ENCODE results near the gene DPRX. TPM values are rescaled to one million over a fixed set of nuclear protein-coding genes. Genes with fewer than 3 reads are reported as not detected.

Gene DPRX, protein sequence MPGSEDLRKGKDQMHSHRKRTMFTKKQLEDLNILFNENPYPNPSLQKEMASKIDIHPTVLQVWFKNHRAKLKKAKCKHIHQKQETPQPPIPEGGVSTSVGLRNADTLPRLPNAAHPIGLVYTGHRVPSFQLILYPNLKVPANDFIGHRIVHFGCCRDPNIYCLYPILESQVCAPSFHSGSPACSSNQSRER
- total RNA-seq (2014; rRNA removed) (not detected in 2 replicates), Bru-seq, nascent RNA (percentile 11 among the genes with signal in this experiment), BruChase-seq, experiment 1, labeled RNA remaining after a 6-hour chase (percentile 11 among the genes with signal in this experiment), BruChase-seq, experiment 2, labeled RNA remaining after a 2-hour chase (percentile 20 among the genes with signal in this experiment)
- long read RNA-seq, result 0 reads

- POLR2A ChIA-PET (ENCODE audit: unreplicated experiment), result no interaction called here
- DNase-seq (no peak), ATAC-seq (no peak)
- BruUV-seq (replicated peaks), result no TSS peak
- H2AFZ ChIP-seq (ENCODE audit: low read length), result no peak within 1 kb of the TSS
- H3F3A ChIP-seq (ENCODE audit: low read length, unreplicated experiment), result no peaks in the 10 kb centered on the region
- H3K9me3 ChIP-seq (ENCODE audit: low read length), result peaks cover 5% of the 10 kb centered on the region; the same call in 1 of the 2 replicates
- no peaks in the 10 kb centered on the region for H3K27me3 ChIP-seq (ENCODE audit: low read length)
- no peaks in the 10 kb centered on the region for H3K79me2 ChIP-seq (ENCODE audit: low read length)
- H3K36me3 ChIP-seq (ENCODE audit: low read depth, low read length), result no peaks in the 10 kb centered on the region
- no peaks in the 10 kb centered on the region for H3K4me1 ChIP-seq (ENCODE audit: insufficient read depth, low read length)
- TF ChIP-seq CTCF (conservative IDR thresholded peaks at IDR 0.05; ENCODE audit: low read depth, low read length), result no peak
- no peak for TF ChIP-seq EZH2phosphoT487 (IDR thresholded peaks at IDR 0.05; ENCODE audit: borderline replicate concordance, low read length)
- TF ChIP-seq EZH2 (IDR thresholded peaks at IDR 0.05; ENCODE audit: low read length, unreplicated experiment), result no peak
- H4K20me1 ChIP-seq (ENCODE audit: low read length), result no peaks in the 10 kb centered on the region
- H3K27ac ChIP-seq (ENCODE audit: low read length), result no peak within 1 kb of the TSS
- no peak within 1 kb of the TSS for H3K4me2 ChIP-seq (ENCODE audit: low read length)
- H3K9me2 ChIP-seq (replicated peaks; ENCODE audit: low read length), result no peaks in the 10 kb centered on the region
- H3K4me3 ChIP-seq (ENCODE audit: low read length), result no peak within 1 kb of the TSS
- intact Hi-C loops (cut with micrococcal nuclease), result no loop called here
- H3K9ac ChIP-seq (ENCODE audit: low read length), result no peak within 1 kb of the TSS
- CTCF ChIA-PET, result no interaction called here
Measured at GRCh38 chr19:53631949-53632407, at the start of gene DPRX. DPRX (plus strand) TSS chr19:53631999; CDS start chr19:53632107, 108 bp downstream.

- H3K4me3 ChIP-seq (ENCODE audit: low read length), result no peak overlapping the region
- H4K20me1 ChIP-seq (ENCODE audit: low read length), result no peaks in the 10 kb centered on the region
- CTCF ChIA-PET, result no interaction called here
- POLR2A ChIA-PET (ENCODE audit: unreplicated experiment), result no interaction called here
- H2AFZ ChIP-seq (ENCODE audit: low read length), result no peak overlapping the region
- no peak overlapping the region for H3K9ac ChIP-seq (ENCODE audit: low read length)
- H3K9me2 ChIP-seq (replicated peaks; ENCODE audit: low read length), result no peaks in the 10 kb centered on the region
- TF ChIP-seq EZH2phosphoT487 (IDR thresholded peaks at IDR 0.05; ENCODE audit: borderline replicate concordance, low read length), result no peak
- no peak for TF ChIP-seq CTCF (conservative IDR thresholded peaks at IDR 0.05; ENCODE audit: low read depth, low read length)
- TF ChIP-seq EZH2 (IDR thresholded peaks at IDR 0.05; ENCODE audit: low read length, unreplicated experiment), result no peak
- H3K4me2 ChIP-seq (ENCODE audit: low read length), result no peak overlapping the region
- H3K27ac ChIP-seq (ENCODE audit: low read length), result no peak overlapping the region
- no peak for ATAC-seq
- no peaks in the 10 kb centered on the region for H3K4me1 ChIP-seq (ENCODE audit: insufficient read depth, low read length)
- H3K27me3 ChIP-seq (ENCODE audit: low read length), result no peaks in the 10 kb centered on the region
- peaks cover 8% of the 10 kb centered on the region; the same call in 1 of the 2 replicates for H3K9me3 ChIP-seq (ENCODE audit: low read length)
- H3F3A ChIP-seq (ENCODE audit: low read length, unreplicated experiment), result no peaks in the 10 kb centered on the region
- no peak for DNase-seq
- intact Hi-C loops (cut with micrococcal nuclease), result no loop called here
- H3K79me2 ChIP-seq (ENCODE audit: low read length), result no peaks in the 10 kb centered on the region
- H3K36me3 ChIP-seq (ENCODE audit: low read depth, low read length), result peaks cover 20% of the 10 kb centered on the region
- BruUV-seq (replicated peaks), result no TSS peak
Measured at GRCh38 chr19:53583181-53583580, 48.6 kb upstream of the DPRX start.

DNA sequence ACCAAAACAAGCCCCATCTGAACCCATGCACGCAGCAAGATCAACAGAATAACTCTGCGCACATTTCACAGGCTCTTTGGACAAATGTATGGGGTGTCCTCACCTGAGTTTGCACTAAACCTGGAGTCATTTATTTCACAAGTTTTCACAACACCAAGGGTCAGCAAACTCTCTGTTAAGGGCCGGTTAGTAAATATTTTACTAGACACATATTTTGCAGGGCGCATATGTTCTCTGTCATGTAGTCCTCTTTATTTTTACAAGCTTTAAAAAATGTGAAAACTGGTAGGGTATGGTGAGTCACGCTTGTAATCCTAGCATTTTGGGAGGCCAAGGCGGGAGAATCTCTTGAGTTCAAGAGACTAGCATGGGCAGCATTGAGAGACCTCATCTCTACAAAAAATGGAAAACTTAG is 45.5 kb upstream of the DPRX start:
- Histone ChIP-seq H3K79me2 (ENCODE audit: low read length) (no peaks in the 10 kb centered on the region), H2AFZ (ENCODE audit: low read length) (no peak overlapping the region), H3K36me3 (ENCODE audit: low read depth, low read length) (no peaks in the 10 kb centered on the region), H4K20me1 (ENCODE audit: low read length) (no peaks in the 10 kb centered on the region), H3K9me3 (ENCODE audit: low read length) (no peaks in the 10 kb centered on the region), H3K9me2 (replicated peaks; ENCODE audit: low read length) (no peaks in the 10 kb centered on the region), H3K27ac (ENCODE audit: low read length) (no peak overlapping the region), H3K27me3 (ENCODE audit: low read length) (no peaks in the 10 kb centered on the region), H3K9ac (ENCODE audit: low read length) (no peak overlapping the region), H3K4me3 (ENCODE audit: low read length) (no peak overlapping the region), H3K4me2 (ENCODE audit: low read length) (no peak overlapping the region), H3K4me1 (ENCODE audit: insufficient read depth, low read length) (no peaks in the 10 kb centered on the region), H3F3A (ENCODE audit: low read length, unreplicated experiment) (no peaks in the 10 kb centered on the region)
- no TSS peak for BruUV-seq (replicated peaks)
- ATAC-seq (peak; percentile 55), DNase-seq (peak; percentile 33)
- TF ChIP-seq EZH2 (IDR thresholded peaks at IDR 0.05; ENCODE audit: low read length, unreplicated experiment), result no peak
- TF ChIP-seq CTCF (conservative IDR thresholded peaks at IDR 0.05; ENCODE audit: low read depth, low read length), result no peak
- no peak for TF ChIP-seq EZH2phosphoT487 (IDR thresholded peaks at IDR 0.05; ENCODE audit: borderline replicate concordance, low read length)
- CTCF ChIA-PET, result interaction anchor here (0.6 kb wide), 1 partner anchor 363 kb away, joined by 3 read pairs; no protein-coding TSS in a partner anchor
- POLR2A ChIA-PET (ENCODE audit: unreplicated experiment), result no interaction called here
- intact Hi-C loops (cut with micrococcal nuclease), result no loop called here

Data from PC-3 (cell line).